8988T (cell line): ENCODE results near the gene TECR.

Experiments
- DNase-seq: peaks from one replicate; pipeline ENCODE4 v3.0.0; 2011

The TECR gene

DNA sequence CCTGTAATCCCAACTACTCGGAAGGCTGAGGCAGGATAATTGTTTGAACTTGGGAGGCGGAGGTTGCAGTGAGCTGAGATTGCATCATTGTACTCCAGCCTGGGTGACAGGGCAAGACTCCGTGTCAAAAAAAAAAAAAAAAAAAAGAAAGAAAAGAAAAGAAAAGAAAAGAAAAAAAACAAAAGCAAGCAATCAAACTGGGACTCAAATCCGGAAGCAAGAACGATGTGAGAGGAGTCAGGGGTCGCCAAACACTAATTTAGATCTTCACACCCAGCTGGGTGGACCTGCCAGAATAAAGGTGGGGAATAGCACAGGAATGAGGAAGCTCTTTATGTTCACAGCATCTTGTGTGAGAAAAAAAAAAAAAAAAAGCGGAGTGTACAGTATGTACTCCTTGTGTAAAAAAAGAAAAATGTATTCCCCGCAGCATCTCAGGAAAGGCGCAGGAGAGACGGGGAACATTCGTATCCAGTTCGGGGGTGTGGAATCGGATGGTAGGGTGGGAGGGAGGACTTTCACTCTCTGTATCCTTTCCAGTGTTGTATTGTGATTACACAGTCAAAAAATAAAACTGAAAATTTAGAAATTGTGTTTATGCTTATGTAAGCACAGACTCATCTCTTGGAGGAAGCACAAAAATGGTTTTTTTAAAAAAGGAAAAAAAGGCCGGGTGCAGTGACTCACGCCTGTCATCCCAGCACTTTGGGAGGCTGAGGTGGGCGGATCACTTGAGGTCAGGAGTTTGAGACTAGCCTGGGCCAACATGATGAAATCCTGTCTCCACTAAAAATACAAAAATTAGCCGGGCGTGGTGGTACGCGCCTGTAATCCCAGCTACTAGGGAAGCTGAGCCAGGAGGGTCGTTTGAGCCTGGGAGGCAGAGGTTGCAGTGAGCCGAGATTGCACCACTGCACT lies 18.8 kb upstream of the TECR start:
- DNase-seq, result no peak

DNA sequence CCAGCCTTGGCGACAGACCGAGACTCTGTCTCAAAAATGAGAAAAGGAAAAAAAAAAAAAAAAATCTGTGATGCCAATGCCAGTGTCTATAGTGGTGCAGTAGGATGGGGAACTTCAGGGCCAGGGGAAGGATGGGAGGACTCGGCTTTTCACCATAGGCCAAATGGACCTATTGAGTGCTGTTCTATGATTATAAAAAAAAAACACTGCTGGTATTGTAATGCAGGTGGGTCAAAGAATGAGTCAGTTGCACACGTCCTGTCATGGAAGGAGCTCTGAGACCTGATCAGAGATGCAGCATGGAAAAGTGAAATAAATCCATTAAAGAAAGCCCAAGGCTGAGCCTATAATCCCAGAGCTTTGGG lies 18.2 kb upstream of the TECR start:
- no peak for DNase-seq

DNA sequence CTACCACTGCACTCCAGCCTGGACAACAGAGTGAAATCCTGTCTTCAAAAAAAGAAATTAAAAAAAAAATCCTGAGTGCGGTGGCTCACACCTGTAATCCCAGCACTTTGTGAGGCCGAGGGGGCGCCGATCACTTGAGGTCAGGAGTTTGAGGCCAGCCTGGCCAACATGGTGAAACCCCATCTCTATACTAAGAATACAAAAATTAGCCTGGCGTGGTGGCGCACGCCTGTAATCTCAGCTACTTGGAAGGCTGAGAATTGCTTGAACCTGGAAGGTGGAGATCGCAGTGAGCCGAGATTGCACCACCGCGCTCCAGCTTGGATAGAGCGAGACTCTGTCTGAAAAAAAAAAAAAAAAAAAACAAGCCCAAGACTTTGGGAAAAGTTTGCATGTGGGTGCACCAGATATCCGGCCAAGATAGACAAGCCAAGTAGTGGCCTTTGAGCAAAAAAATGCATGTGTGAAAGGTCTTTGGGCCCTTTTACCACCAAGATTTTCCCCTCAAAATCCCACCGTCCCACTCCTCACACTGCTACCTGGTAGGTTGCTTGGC lies 16.9 kb upstream of the TECR start:
- DNase-seq, result no peak

DNA sequence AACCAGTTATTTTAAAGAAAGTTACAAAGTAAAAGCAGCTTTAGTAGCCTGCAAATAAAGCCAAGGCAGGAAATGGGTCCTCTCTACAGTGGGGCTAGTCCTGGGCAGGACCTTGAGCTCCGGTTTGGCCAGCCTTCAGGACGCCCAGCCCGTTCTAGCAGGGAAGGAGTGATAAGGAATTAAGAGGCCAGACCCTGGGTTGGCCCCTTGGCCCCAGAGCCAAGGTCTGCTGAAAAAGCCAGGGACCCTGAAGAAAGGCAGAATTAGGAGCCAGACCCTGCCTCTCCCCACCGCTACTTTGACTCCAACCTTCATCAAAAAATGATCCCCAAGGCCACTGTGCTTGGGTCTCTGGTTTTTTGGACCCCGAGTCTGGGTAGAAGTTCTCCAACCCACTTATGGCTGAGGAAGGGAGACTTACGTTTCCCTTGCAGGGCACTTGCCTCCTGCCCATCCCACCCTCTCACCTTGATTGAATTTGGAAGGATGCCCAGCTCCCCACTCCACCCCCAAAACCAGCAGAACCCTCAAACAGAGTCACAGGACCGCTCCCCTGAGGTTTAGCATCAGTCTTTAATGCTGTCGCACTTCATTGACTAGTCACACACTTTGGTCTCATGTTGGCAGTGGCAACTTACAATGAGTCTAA lies 15.1 kb upstream of the TECR start:
- DNase-seq, result no peak

DNA sequence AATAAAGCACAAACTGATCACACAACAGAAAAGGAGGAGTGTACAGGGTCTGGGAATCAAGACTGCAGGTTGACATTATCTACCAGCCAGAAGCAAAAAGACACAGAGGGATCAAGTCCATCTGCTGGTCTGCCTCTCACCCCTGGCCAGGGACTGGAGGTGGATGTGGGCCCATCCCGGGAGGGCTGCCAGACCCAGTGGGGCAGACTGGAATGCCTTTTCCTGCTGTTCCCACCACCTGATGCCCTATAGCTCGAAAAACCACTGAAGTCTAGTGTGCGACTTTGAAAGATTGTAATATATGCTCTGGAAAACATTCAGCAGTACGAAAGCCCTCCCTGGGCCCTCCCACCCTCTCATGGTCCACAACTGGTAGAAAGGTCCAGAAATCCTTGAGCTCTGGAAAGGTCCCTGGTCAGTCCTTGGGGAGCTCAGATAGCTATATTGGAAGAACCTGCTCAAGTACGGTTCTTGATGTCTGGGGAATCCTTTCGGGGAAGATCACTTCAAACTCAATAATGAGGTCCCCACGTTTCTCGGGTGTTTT lies 13.8 kb upstream of the TECR start:
- no peak for DNase-seq

DNA sequence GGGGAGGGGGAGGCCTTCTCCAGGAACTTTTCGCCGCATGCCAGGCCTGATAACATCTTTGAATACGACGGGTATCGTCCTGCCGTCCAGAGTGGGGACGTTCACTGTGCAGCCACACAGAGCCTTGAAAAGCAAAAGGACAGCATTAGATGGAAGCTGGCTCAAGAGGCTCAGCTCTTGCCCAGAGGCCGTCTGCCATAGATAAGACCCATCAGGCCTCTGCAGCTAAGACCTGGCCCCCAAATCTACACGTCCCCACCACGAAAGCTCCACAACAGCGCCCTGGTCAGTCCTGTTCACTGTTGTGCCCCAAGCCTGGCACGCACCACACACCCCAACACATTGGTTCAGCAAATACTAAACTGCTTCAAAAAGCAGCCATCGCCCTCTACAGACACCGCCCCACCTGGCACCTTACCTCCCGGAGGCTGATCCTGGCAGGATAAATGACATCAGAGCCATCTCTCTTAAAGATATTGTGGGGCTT lies 13.3 kb upstream of the TECR start:
- no peak for DNase-seq

DNA sequence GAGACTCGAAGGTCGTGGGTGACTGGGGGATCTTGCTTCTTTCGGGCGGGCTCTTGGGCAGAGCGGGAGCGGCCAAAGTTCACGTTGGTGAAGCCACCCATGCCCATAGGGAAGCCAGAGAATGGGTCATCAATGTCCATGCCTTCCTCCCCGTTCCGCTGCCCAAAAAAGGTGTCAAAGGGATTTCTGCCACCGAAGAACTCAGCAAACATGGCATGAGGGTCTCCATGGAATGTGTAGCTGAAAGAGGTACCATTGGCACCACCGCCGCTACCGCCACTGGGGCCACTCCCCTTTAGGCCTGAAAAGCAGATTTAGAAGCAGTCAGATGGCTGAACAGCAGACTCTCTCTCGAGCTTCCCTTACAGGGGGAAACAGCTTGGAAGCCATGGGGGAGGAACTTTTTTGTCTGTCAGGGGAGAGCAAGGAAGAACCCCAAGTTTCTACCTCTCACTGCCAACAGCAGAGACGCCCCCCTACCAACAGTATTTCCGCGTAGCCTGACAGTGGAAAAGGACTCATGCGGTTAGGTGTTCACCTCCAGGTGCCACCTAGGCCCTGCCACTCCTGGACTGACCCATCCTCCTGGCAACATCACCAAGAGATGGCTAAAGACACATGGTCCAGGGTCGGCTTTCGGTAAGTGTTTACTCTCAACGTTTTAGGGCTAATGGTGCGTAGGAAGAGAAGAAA lies 12.5 kb upstream of the TECR start:
- DNase-seq, result no peak

DNA sequence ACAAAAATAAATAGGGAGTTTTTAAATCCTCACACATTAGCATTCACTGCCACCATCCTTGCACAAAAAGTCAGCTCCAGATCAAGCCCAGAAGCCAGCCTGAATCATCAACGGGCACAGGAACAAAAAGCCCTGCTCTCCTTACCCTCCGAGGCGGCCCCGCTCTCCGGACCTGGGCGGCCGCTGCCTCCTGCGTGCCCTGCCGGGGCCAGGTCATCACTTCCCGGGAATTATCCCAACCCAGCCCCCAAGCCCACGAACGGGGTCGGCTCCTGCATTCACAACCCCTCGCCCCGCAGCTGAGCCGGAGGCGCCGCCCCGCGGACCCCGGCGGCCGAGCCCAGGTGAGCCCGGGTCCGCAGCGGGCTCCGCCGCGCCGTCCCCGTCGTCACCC lies 12.0 kb upstream of the TECR start:
- no peak for DNase-seq

DNA sequence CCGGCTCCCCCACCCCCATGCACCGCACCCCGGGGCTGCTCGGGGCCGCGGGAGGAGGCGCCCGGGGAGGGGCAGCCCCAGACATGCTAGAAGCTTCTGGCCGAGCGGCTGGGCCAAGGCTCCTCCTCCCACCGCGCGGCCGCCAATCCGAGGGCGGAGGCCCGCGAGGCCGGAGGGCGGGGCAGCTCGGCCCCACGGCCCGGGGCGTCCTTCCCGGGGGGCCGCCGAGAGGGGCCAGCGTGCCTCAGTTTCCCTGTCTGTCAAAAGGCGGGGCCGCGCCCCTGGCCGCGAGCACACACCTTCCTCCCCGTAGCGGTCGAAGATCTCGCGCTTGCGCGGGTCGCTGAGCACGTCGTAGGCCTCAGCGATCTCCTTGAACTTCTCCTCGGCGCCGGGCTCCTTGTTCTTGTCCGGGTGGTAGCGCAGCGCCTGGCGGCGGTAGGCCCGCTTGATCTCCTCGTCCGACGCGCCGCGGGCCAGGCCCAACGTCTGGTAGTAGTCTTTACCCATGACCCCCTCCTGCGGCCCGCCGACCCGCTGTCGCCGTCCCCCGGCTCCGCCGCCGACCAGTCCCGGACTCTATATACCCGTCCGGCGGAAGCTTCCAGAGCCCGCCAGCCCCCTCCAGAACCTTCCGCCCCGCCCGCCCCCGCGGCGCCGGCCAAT lies 11.4 kb upstream of the TECR start, which contains the start of gene DNAJB1:
DNAJB1 (minus strand) TSS at position 558 of the 666 bp plus-strand sequence; CDS start at position 510, 48 bp downstream.
- DNase-seq, result no peak

DNA sequence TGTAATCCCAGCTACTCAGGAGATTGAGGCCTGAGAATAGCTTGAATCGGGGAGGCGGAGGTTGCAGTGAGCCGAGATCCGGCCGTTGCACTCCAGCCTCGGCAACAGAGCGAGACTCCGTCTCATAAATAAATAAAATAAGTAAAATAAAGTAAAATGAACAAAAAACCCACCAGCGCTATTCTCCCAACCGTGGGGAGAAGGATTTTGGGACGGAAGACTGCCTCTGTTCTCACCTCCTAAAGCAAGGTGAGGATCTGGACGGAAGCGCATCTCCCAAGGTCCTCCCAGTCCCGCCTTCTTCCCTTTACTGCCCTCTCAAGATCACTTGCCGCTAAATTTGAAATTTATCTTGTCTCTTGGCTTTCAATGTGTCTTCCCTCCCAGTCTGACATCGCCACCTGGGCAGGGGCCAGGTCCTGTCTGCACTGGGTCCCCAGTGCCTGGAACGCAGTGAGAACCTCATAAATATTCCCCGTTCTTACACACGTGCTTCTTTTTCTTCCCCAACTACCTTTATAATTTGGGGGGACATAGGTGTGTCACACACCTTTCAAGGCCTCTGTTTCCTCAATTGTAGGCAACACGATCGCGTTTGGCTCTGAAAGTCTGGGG lies 10.0 kb upstream of the TECR start:
- DNase-seq, result no peak

DNA sequence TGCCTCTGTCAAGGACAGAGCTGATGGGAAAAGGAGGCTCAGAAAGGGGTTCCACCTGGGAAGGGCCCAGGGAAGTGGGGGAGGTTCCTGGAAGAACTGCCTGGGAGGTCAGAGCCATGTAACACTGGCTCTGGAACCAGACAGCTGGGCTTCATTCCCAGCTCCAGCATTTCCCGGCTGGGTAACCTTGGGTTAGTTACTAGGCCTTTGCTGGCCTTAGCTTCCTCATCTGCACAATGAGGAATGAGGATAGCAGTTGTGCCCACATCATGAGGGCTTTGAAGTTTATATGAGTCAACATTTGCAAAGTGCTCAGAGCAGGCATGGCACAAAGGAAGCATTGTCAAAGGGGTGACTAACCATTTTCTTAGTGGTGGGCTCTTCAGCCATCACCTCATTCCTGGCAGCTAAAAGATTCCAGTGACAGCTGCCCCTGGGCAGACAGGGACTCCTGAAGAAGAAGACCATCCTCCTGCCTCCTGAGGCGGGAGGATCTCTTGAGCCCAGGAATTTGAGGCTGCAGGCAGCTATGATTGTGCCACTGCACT lies 9.5 kb upstream of the TECR start:
- no peak for DNase-seq

DNA sequence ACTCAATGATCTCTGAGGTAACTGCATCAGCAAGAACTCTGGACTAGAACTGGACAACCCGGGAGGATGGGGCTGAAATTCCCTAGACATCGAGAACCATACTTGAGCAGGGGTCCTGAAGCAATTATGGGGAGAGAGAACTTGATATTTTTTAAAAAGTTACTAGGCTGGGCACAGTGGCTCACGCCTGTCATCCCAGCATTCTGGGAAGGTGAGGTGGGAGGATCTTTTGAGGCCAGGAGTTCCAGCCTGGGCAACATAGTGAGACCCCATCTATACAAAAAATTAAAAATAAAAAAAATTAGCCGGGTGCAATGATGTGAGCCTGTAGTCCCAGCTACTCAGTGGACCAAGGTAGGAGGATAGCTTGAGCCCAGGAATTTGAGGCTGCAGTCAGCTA lies 8.9 kb upstream of the TECR start:
- DNase-seq, result no peak

DNA sequence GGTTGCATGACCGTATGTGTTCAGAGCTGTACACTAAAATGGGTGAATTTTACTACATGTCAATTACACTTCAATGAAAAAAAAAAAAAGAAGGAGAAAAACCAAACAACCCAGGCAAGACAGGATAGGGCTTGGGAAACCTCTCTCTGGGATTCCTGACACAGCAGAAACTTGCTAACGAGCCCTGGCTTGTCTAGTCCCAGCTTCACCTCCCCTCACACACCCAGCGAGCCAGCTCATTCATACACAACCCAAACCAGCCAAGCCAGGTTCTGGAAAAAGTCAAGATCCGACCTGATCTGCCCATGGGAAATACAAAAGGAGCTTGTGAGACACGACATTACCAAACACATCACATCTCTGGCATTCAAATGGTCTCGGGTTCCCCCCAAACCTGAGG lies 3.7 kb upstream of the TECR start:
- no peak for DNase-seq

DNA sequence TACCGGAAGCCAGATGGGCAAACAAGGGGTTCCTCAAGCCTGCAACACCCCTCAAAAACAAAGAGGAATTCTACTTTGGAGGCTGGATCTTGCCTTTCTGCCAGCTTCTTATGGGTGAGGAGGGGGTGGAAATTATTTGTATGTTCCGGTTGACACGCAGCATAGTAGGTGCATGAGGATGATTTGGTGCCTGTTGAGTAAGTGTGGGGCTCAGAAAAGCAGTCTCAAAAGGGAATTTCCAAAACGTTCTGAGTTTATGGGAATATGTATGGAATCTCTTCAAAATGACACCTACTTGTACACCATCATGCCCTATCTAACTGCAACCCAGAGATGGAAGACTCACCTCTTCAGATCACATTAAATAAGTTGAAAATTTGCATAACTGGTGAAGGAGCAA lies 3.0 kb upstream of the TECR start:
- no peak for DNase-seq

DNA sequence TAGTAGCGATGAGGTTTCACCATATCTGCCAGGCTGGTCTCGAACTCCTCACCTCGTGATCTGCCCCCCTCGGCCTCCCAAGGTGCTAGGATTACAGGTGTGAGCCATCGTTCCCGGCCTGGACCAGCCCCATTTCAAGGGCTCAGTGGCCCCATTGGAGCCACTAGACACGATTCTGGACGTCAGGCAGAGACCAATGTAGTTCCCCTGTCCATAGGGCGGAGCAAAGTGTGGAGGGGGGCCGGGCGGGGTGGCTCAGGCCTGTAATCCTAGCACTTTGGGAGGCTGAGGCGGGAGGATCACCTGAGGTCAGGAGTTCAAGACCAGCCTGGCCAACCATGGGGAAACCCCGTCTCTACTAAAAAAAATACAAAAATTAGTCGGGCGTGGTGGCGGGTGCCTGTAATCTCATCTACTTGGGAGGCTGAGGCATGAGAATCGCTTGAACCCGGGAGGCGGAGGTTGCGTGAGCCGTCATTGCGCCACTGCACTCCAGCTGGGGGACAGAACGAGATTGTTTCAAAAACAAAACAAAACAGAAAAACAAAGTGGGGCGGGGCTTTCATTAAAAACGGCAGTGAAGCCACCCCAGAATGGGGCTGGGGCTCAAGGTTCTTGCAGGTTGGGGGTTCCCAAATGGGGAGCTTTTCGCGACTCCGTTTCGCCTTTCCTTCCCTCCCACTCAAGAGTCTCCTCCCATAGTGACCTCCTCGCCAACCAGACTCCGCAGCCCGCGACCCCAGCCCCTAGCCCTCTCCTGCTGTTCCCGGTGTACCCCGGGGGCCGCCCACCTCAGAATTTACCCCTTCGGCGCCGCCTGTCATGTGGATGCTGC lies 758 bp upstream of the TECR start:
- DNase-seq, result no peak

DNA sequence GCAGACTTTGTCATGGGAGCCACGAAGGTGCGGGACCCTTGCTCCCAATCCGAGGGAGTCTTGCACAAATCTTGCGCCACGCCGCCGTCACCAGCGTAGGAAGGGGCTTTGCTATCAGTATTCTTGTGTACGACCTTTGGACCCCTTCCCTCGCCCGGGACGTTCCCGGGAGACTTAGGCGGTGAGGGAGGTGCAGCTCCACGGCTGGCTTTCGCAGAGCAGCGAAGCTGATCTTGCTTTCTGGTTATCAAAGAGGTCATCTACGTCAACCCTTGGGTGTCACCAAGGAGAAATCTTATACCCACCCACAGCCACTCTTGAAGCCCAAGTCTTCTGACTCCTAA lies 583 bp downstream of the TECR start:
- no peak for DNase-seq

DNA sequence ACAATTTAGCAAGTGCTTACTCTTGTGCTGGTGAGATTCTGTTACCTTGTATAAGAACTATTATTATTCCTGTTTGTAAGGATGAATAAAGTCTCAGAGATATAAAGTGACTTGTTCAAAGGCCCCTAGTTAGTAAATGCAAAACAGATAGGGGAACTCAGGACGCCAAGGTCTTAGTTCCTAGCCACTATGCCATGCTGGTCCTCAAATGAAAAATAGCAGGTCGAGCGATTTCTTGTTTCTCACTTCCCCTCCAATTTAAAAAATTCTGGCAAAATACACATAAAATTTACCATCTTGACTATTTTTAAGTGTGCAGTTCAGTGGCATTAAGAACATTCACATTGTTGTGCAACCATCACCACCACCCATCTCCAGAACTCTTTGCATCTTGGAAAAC lies 1.1 kb downstream of the TECR start:
- no peak for DNase-seq

DNA sequence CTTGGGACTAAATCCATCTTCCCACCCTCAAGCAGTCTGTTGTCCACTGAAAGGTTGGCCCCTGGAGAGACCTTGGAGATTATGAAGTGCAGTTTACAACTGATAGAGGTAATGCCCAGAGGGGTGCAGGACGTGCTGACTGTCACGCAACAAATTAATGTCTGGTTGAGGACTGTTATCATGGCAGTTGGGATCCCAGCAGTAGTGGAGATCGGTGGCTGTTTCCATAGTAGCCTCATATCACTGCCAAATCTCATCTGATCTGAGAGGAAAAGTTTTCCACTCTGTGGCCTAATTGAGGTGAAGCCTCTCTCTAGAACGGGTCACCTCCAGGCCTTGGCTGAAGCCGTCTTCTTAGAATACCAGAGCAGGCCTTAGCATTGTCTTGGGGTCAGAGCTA lies 4.1 kb downstream of the TECR start:
- no peak for DNase-seq

DNA sequence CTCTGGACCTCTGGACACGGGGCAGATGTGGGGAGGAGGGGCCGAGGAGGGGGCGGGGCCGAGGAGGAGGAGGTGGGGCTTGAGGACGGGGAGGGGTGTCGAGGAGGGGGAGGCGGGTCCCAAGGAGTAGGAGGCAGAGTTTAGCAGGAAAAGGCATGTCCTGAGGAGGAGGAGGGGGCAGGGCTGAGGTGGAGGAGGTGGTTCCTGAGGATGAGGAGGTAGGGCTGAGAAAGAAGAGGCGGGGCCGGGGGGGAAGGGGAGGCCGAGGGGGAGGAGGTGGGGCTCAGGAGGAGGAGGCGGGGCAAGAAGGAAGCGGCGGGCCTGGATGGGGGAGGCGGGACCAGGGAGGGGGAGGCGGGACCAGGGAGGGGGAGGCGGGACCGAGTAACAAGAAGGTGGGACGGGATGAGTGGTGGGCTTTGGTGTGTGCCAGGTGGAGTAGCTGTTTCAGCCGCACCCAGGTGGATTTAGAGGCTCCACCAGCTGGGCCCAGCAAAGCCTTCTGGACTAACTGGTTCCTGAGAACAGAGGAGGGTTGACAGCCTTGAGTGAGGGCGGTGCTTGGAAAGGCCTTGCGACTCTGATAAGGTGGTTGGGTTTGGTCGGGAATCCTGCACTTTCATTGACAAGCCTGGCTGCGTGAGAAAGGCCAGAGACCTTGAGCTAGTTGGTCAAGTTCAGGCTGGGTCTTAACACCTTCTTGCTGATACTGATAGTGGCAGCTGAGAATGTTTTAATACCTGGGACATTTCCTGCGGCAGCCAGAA lies 7.7 kb downstream of the TECR start:
- no peak for DNase-seq
